Panc1 (cell line): ENCODE results near the gene DAB2IP.

ENCODE experiments used
- POLR2AphosphoS5 ChIP-seq: IDR thresholded peaks from 2 replicates; pipeline ENCODE4 v1.6.1; 2012; ENCODE audit warnings: mild to moderate bottlenecking, low read depth, low read length, moderate library complexity
- SIN3A ChIP-seq: IDR thresholded peaks from 2 replicates; pipeline ENCODE4 v1.6.1; 2012; ENCODE audit warnings: low read depth, mild to moderate bottlenecking, low read length, moderate library complexity, borderline replicate concordance; ENCODE audit not compliant: insufficient read depth
- TF ChIP-seq, protein P1 (sequence below), 2 experiments: IDR thresholded peaks; 2 replicates each; pipeline ENCODE4 v1.6.1; 2011 to 2012; ENCODE audit warnings: low read depth in 2 of 2, control low read depth in 1 of 2, low read length in 1 of 2, mild to moderate bottlenecking in 1 of 2, moderate library complexity in 1 of 2; ENCODE audit not compliant: insufficient read depth in 1 of 2
- TF ChIP-seq, protein P2 (sequence below): fragments of 450-650 bp; IDR thresholded peaks from 2 replicates; pipeline ENCODE4 v1.5.1; 2017; ENCODE audit warnings: mild to moderate bottlenecking

- TF ChIP-seq, protein P1, sequence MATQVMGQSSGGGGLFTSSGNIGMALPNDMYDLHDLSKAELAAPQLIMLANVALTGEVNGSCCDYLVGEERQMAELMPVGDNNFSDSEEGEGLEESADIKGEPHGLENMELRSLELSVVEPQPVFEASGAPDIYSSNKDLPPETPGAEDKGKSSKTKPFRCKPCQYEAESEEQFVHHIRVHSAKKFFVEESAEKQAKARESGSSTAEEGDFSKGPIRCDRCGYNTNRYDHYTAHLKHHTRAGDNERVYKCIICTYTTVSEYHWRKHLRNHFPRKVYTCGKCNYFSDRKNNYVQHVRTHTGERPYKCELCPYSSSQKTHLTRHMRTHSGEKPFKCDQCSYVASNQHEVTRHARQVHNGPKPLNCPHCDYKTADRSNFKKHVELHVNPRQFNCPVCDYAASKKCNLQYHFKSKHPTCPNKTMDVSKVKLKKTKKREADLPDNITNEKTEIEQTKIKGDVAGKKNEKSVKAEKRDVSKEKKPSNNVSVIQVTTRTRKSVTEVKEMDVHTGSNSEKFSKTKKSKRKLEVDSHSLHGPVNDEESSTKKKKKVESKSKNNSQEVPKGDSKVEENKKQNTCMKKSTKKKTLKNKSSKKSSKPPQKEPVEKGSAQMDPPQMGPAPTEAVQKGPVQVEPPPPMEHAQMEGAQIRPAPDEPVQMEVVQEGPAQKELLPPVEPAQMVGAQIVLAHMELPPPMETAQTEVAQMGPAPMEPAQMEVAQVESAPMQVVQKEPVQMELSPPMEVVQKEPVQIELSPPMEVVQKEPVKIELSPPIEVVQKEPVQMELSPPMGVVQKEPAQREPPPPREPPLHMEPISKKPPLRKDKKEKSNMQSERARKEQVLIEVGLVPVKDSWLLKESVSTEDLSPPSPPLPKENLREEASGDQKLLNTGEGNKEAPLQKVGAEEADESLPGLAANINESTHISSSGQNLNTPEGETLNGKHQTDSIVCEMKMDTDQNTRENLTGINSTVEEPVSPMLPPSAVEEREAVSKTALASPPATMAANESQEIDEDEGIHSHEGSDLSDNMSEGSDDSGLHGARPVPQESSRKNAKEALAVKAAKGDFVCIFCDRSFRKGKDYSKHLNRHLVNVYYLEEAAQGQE (IDR thresholded peaks at IDR 0.05; ENCODE audit: insufficient read depth in 1 of 2, low read depth in 2 of 2, low read length in 1 of 2): no peak
- TF ChIP-seq, protein P2, sequence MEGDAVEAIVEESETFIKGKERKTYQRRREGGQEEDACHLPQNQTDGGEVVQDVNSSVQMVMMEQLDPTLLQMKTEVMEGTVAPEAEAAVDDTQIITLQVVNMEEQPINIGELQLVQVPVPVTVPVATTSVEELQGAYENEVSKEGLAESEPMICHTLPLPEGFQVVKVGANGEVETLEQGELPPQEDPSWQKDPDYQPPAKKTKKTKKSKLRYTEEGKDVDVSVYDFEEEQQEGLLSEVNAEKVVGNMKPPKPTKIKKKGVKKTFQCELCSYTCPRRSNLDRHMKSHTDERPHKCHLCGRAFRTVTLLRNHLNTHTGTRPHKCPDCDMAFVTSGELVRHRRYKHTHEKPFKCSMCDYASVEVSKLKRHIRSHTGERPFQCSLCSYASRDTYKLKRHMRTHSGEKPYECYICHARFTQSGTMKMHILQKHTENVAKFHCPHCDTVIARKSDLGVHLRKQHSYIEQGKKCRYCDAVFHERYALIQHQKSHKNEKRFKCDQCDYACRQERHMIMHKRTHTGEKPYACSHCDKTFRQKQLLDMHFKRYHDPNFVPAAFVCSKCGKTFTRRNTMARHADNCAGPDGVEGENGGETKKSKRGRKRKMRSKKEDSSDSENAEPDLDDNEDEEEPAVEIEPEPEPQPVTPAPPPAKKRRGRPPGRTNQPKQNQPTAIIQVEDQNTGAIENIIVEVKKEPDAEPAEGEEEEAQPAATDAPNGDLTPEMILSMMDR: no peak
- TF ChIP-seq POLR2AphosphoS5 (no peak), SIN3A (no peak)
These were observed 76.0 kb downstream of the DAB2IP start for GRCh38 chr9:121727295-121728020.
